Activated T-cell treated with anti-CD3 and anti-CD28 coated beads, Interleukin-2, amount 50 U/mL, for 24 hours (primary cell): ENCODE data around the gene KCNAB1.

Experiments used
- DNase-seq: peaks from one replicate; pipeline ENCODE4 v3.0.0-alpha.2; 2020
- H3K27ac Mint-ChIP-seq: 2 replicates; pipeline ENCODE4 v1.8.0; 2020; ENCODE audit warnings: mild to moderate bottlenecking, mixed read lengths
- H3K27me3 Mint-ChIP-seq: 2 replicates; pipeline ENCODE4 v1.8.0; 2020; ENCODE audit warnings: mixed read lengths
- H3K36me3 Mint-ChIP-seq: 2 replicates; pipeline ENCODE4 v1.8.0; 2020; ENCODE audit warnings: low read depth, mixed read lengths
- H3K4me1 Mint-ChIP-seq: 2 replicates; pipeline ENCODE4 v1.8.0; 2020; ENCODE audit warnings: low read depth, mixed read lengths
- H3K4me3 Mint-ChIP-seq: 2 replicates; pipeline ENCODE4 v1.8.0; 2020; ENCODE audit warnings: mild to moderate bottlenecking, moderate library complexity, mixed read lengths
- H3K9me3 Mint-ChIP-seq: 2 replicates; pipeline ENCODE4 v1.8.0; 2020; ENCODE audit warnings: mixed read lengths

Gene KCNAB1

GRCh38 chr3:156516961-156517360 is 396.6 kb downstream of the KCNAB1 start:
- Mint-ChIP-seq H3K4me3 (no peak overlapping the region), H3K27me3 (peaks cover 19% of the 10 kb centered on the region), H3K36me3 (no peaks in the 10 kb centered on the region), H3K4me1 (peaks cover 16% of the 10 kb centered on the region), H3K9me3 (no peaks in the 10 kb centered on the region), H3K27ac (no peak overlapping the region)
- no peak for DNase-seq

GRCh38 chr3:156518726-156519125 is 398.3 kb downstream of the KCNAB1 start:
- Mint-ChIP-seq H3K36me3 (no peaks in the 10 kb centered on the region), H3K4me3 (no peak overlapping the region), H3K27me3 (peaks cover 32% of the 10 kb centered on the region), H3K27ac (no peak overlapping the region), H3K9me3 (no peaks in the 10 kb centered on the region), H3K4me1 (peaks cover 14% of the 10 kb centered on the region)
- DNase-seq = no peak

- H3K4me3 Mint-ChIP-seq = no peak overlapping the region
- H3K36me3 Mint-ChIP-seq = no peaks in the 10 kb centered on the region
- no peak overlapping the region for H3K27ac Mint-ChIP-seq
- peaks cover 2% of the 10 kb centered on the region for H3K9me3 Mint-ChIP-seq
- peaks cover 33% of the 10 kb centered on the region for H3K27me3 Mint-ChIP-seq
- peaks cover 25% of the 10 kb centered on the region for H3K4me1 Mint-ChIP-seq
- DNase-seq = no peak
Observed at GRCh38 chr3:156519758-156520162, 399.4 kb downstream of the KCNAB1 start.

GRCh38 chr3:156522673-156523072 is 402.3 kb downstream of the KCNAB1 start:
- Mint-ChIP-seq H3K27me3 (peaks cover 33% of the 10 kb centered on the region), H3K4me1 (peaks cover 31% of the 10 kb centered on the region), H3K4me3 (no peak overlapping the region), H3K36me3 (no peaks in the 10 kb centered on the region), H3K9me3 (peaks cover 2% of the 10 kb centered on the region), H3K27ac (no peak overlapping the region)
- no peak for DNase-seq

GRCh38 chr3:156525808-156526207 is 405.4 kb downstream of the KCNAB1 start:
- H3K4me1 Mint-ChIP-seq = peaks cover 20% of the 10 kb centered on the region
- H3K27me3 Mint-ChIP-seq = peaks cover 22% of the 10 kb centered on the region
- no peaks in the 10 kb centered on the region for H3K36me3 Mint-ChIP-seq
- no peak overlapping the region for H3K27ac Mint-ChIP-seq
- DNase-seq = no peak
- no peak overlapping the region for H3K4me3 Mint-ChIP-seq
- peaks cover 2% of the 10 kb centered on the region for H3K9me3 Mint-ChIP-seq

- no peak overlapping the region for H3K27ac Mint-ChIP-seq
- H3K4me1 Mint-ChIP-seq = peaks cover 20% of the 10 kb centered on the region
- DNase-seq = no peak
- no peak overlapping the region for H3K4me3 Mint-ChIP-seq
- peaks cover 2% of the 10 kb centered on the region for H3K9me3 Mint-ChIP-seq
- peaks cover 14% of the 10 kb centered on the region for H3K27me3 Mint-ChIP-seq
- H3K36me3 Mint-ChIP-seq = no peaks in the 10 kb centered on the region
Observed at GRCh38 chr3:156527060-156527459, 406.7 kb downstream of the KCNAB1 start.

GRCh38 chr3:156530980-156531379 is 410.6 kb downstream of the KCNAB1 start:
- no peak overlapping the region for H3K4me3 Mint-ChIP-seq
- H3K9me3 Mint-ChIP-seq = no peaks in the 10 kb centered on the region
- peaks cover 11% of the 10 kb centered on the region for H3K4me1 Mint-ChIP-seq
- DNase-seq = no peak
- no peak overlapping the region for H3K27ac Mint-ChIP-seq
- H3K27me3 Mint-ChIP-seq = no peaks in the 10 kb centered on the region
- peaks cover 7% of the 10 kb centered on the region for H3K36me3 Mint-ChIP-seq

GRCh38 chr3:156532730-156533129 is 412.4 kb downstream of the KCNAB1 start:
- peaks cover 14% of the 10 kb centered on the region for H3K36me3 Mint-ChIP-seq
- no peak overlapping the region for H3K27ac Mint-ChIP-seq
- H3K4me1 Mint-ChIP-seq = peaks cover 12% of the 10 kb centered on the region
- H3K9me3 Mint-ChIP-seq = no peaks in the 10 kb centered on the region
- no peak for DNase-seq
- no peaks in the 10 kb centered on the region for H3K27me3 Mint-ChIP-seq
- no peak overlapping the region for H3K4me3 Mint-ChIP-seq

- no peak overlapping the region for H3K27ac Mint-ChIP-seq
Observed at GRCh38 chr3:156533205-156533604, 412.8 kb downstream of the KCNAB1 start.

GRCh38 chr3:156535162-156535627 is 414.8 kb downstream of the KCNAB1 start:
- Mint-ChIP-seq H3K4me3 (no peak overlapping the region), H3K36me3 (peaks cover 37% of the 10 kb centered on the region), H3K27ac (peak overlapping the region; percentile 18), H3K4me1 (peaks cover 12% of the 10 kb centered on the region), H3K27me3 (no peaks in the 10 kb centered on the region), H3K9me3 (no peaks in the 10 kb centered on the region)
- no peak for DNase-seq

More at GRCh38 chr3:156533205-156533604, 412.8 kb downstream of the KCNAB1 start:
- Mint-ChIP-seq H3K27me3 (no peaks in the 10 kb centered on the region), H3K9me3 (no peaks in the 10 kb centered on the region), H3K4me3 (no peak overlapping the region), H3K36me3 (peaks cover 19% of the 10 kb centered on the region), H3K4me1 (peaks cover 12% of the 10 kb centered on the region)
- no peak for DNase-seq

- Mint-ChIP-seq H3K4me3 (no peak overlapping the region), H3K27ac (peak overlapping the region; percentile 18)
Observed at GRCh38 chr3:156535798-156536197, 415.4 kb downstream of the KCNAB1 start.

GRCh38 chr3:156536524-156537316 is 416.3 kb downstream of the KCNAB1 start:
- no peak overlapping the region for H3K27ac Mint-ChIP-seq
- H3K9me3 Mint-ChIP-seq = no peaks in the 10 kb centered on the region
- H3K4me1 Mint-ChIP-seq = peaks cover 12% of the 10 kb centered on the region
- no peak for DNase-seq
- H3K27me3 Mint-ChIP-seq = no peaks in the 10 kb centered on the region
- peaks cover 49% of the 10 kb centered on the region for H3K36me3 Mint-ChIP-seq
- no peak overlapping the region for H3K4me3 Mint-ChIP-seq

More at GRCh38 chr3:156535798-156536197, 415.4 kb downstream of the KCNAB1 start:
- Mint-ChIP-seq H3K27me3 (no peaks in the 10 kb centered on the region), H3K4me1 (peaks cover 12% of the 10 kb centered on the region), H3K9me3 (no peaks in the 10 kb centered on the region), H3K36me3 (peaks cover 40% of the 10 kb centered on the region)
- no peak for DNase-seq

- Mint-ChIP-seq H3K27me3 (no peaks in the 10 kb centered on the region), H3K27ac (no peak overlapping the region), H3K4me3 (no peak overlapping the region), H3K36me3 (peaks cover 71% of the 10 kb centered on the region), H3K4me1 (peaks cover 12% of the 10 kb centered on the region), H3K9me3 (no peaks in the 10 kb centered on the region)
- DNase-seq = no peak
Observed at GRCh38 chr3:156539051-156539450, 418.7 kb downstream of the KCNAB1 start.

GRCh38 chr3:156539802-156540201 is 419.4 kb downstream of the KCNAB1 start:
- no peak for DNase-seq
- Mint-ChIP-seq H3K27me3 (no peaks in the 10 kb centered on the region), H3K9me3 (no peaks in the 10 kb centered on the region), H3K4me1 (peaks cover 15% of the 10 kb centered on the region), H3K36me3 (peaks cover 78% of the 10 kb centered on the region), H3K4me3 (no peak overlapping the region), H3K27ac (no peak overlapping the region)
